H1 (cell line): ENCODE measurements around the gene NPTXR. TPM values are rescaled to one million over a fixed set of nuclear protein-coding genes. Genes with fewer than 3 reads are reported as not detected.

ENCODE experiments used
- BRCA1 ChIP-seq: IDR thresholded peaks from 2 replicates; pipeline ENCODE4 v1.6.1; 2012; ENCODE audit warnings: low read depth, low read length, improper control_type of control experiment
- CREB1 ChIP-seq: IDR thresholded peaks from 2 replicates; pipeline ENCODE4 v1.6.1; 2012; ENCODE audit warnings: inconsistent platforms
- CTCF ChIP-seq, 3 experiments: IDR thresholded peaks; 1 replicate in 2 of 3; 2 replicates in 1 of 3; pipeline versions ENCODE4 v1.5.1 to v1.6.1; 2011; ENCODE audit warnings: low read length in 3 of 3, mild to moderate bottlenecking in 3 of 3, inconsistent platforms in 2 of 3, low read depth in 1 of 3, moderate library complexity in 1 of 3; ENCODE audit not compliant: insufficient read depth in 1 of 3; ENCODE audit errors: control extremely low read depth in 1 of 3
- SRF ChIP-seq: IDR thresholded peaks from 2 replicates; pipeline ENCODE4 v1.6.1; 2011; ENCODE audit warnings: mild to moderate bottlenecking, low read depth, low read length, moderate library complexity
- SUZ12 ChIP-seq: fragments of 200-600 bp; sonication (generic); IDR thresholded peaks from 2 replicates; pipeline ENCODE4 v1.6.1; 2012; ENCODE audit warnings: mild to moderate bottlenecking, inconsistent platforms, low read length, moderate library complexity, mixed read lengths
- TAF7 ChIP-seq: optimal IDR thresholded peaks from 2 replicates; pipeline ENCODE3; 2011; ENCODE audit warnings: low read depth, mild to moderate bottlenecking, inconsistent platforms, low read length, moderate library complexity, borderline replicate concordance
- polyA plus RNA-seq, 7 experiments: library from polyadenylated mRNA; depleted of rRNA in 3 of 7; stranded (reverse) in 5 of 7; unstranded in 2 of 7; fragments of >200 nt in 5 of 7; fragments of 200-250 nt in 2 of 7; gene quantifications; 1 replicate in 5 of 7; 2 replicates in 1 of 7; 4 replicates in 1 of 7; pipeline versions ENCODE4 v1.2.1 to v1.2.3, GENCODE V29; 2011 to 2013; ENCODE audit warnings: missing spikeins in 2 of 7, mixed read lengths in 2 of 7
- total RNA-seq: library from RNA; stranded (reverse); fragmentation: NEBNext Ultra II Directional; extraction: Animal tissue kit (Norgen Biotek cat#: 25700); gene quantifications from 2 replicates; pipeline ENCODE4 v1.2.1, GENCODE V29; 2021

NPTXR gene
- total and polyA plus RNA-seq, 2 of the 8 experiments (the other 6 are each of a cell fraction or from before 2014, with no cell fraction given): 3.7 to 6.4 TPM

GRCh38 chr22:38832005-38832978 lies 11.5 kb downstream of the NPTXR start (continued):
- TF ChIP-seq CTCF (IDR thresholded peaks at IDR 0.05; ENCODE audit: control extremely low read depth in 1 of 3, insufficient read depth in 1 of 3, low read depth in 1 of 3, low read length in 3 of 3) (no peak), SRF (no peak), TAF7 (no peak), CREB1 (no peak), SUZ12 (no peak), BRCA1 (no peak)
- TF ChIP-seq, all 59 proteins: peak for 0
